ENCODE results near the gene ZGPAT. TPM values are rescaled to one million over a fixed set of nuclear protein-coding genes. Genes with fewer than 3 reads are reported as not detected.

ZGPAT gene
- total and polyA plus RNA-seq, 2 of the 8 experiments (the other 6 are each of a cell fraction or from before 2014, with no cell fraction given): 14.5 to 21.4 TPM

- Histone ChIP-seq H3K14ac (ENCODE audit: insufficient read length) (no peak overlapping the region), H2BK120ac (replicated peaks; ENCODE audit: low read depth, low read length) (no peak overlapping the region), H3K9ac (replicated peaks in 1 of 4; ENCODE audit: extremely low read depth in 1 of 4, low read depth in 3 of 4, low read length in 3 of 4) (no peak overlapping the region), H3K4me1 (replicated peaks in 1 of 4; ENCODE audit: control insufficient read depth in 3 of 4, insufficient read depth in 4 of 4, low read length in 3 of 4) (peaks cover 0 to 12% (median 6%) of the 10 kb centered on the region in 4 experiments; a peak in 4 of 7 replicates), H3K4ac (replicated peaks; ENCODE audit: insufficient read length, low read depth, low read length) (no peak overlapping the region), H2BK20ac (ENCODE audit: low read length) (no peak overlapping the region), H2BK15ac (ENCODE audit: low read length) (no peak overlapping the region), H4K5ac (ENCODE audit: insufficient read length, low read depth, low read length) (no peak overlapping the region), H3K79me2 (ENCODE audit: control insufficient read depth in 1 of 2, insufficient read depth in 2 of 2, low read length in 2 of 2) (no peaks in the 10 kb centered on the region), H3K23me2 (ENCODE audit: low read depth, low read length) (peaks cover 8% of the 10 kb centered on the region; the same call in 1 of the 2 replicates), H3K56ac (replicated peaks; ENCODE audit: insufficient read length, low read depth, low read length) (no peak overlapping the region), H2BK12ac (ENCODE audit: low read depth, low read length) (no peak overlapping the region), H3K4me2 (ENCODE audit: insufficient read depth in 1 of 2, low read depth in 2 of 2, low read length in 2 of 2) (no peak overlapping the region), H3K9me3 (ENCODE audit: insufficient read depth in 2 of 2, low read depth in 1 of 2, low read length in 1 of 2) (no peaks in the 10 kb centered on the region; a peak in 1 of 4 replicates), H3K27me3 (replicated peaks in 1 of 4; ENCODE audit: control insufficient read depth in 3 of 4, extremely low read depth in 1 of 4, insufficient read depth in 3 of 4, low read length in 3 of 4) (no peaks in the 10 kb centered on the region), H3K23ac (ENCODE audit: insufficient read length) (no peak overlapping the region), H3K79me1 (ENCODE audit: low read depth, low read length) (no peaks in the 10 kb centered on the region), H2AFZ (ENCODE audit: low read length) (no peak overlapping the region), H3K27ac (ENCODE audit: low read depth, low read length) (no peak overlapping the region), H3K36me3 (ENCODE audit: control insufficient read depth in 2 of 4, insufficient read depth in 4 of 4, low read length in 3 of 4) (peaks cover 0 to 3% (median 0%) of the 10 kb centered on the region in 4 experiments; a peak in 1 of 8 replicates), H2AK5ac (ENCODE audit: low read depth, low read length) (no peak overlapping the region), H2BK5ac (ENCODE audit: low read depth, low read length) (no peak overlapping the region), H4K20me1 (replicated peaks in 1 of 2; ENCODE audit: control insufficient read depth in 1 of 2, insufficient read depth in 2 of 2, low read length in 2 of 2) (peaks cover 0 to 12% of the 10 kb centered on the region in 2 experiments), H3K18ac (ENCODE audit: extremely low read depth, low read length) (no peak overlapping the region), H4K91ac (replicated peaks; ENCODE audit: insufficient read length, low read length) (no peak overlapping the region), H4K8ac (ENCODE audit: extremely low read depth, insufficient read depth, low read length) (no peak overlapping the region; the same call in 1 of the 2 replicates), H3K4me3 (ENCODE audit: extremely low read depth in 1 of 4, insufficient read depth in 2 of 4, low read depth in 3 of 4, low read length in 4 of 4) (no peak overlapping the region)
- FAIRE-seq (no peak), DNase-seq (ENCODE audit: low read depth in 1 of 2, low spot score in 2 of 2) (no peak)
- ChIA-PET CTCF (ENCODE audit: partially characterized antibody) (no interaction called here), POLR2A (ENCODE audit: partially characterized antibody) (interaction anchor here (0.5 to 3.5 kb wide), 6 partner anchors 9 to 278 kb away, joined by 3 to 15 read pairs (median 4); no protein-coding TSS in a partner anchor)
- WGBS, 2 experiments (ENCODE audit: extremely low coverage in 1 of 2, insufficient coverage in 1 of 2, insufficient read length in 1 of 2, insufficient replicate concordance in 2 of 2, low coverage in 1 of 2, low lambda C conversion rate in 2 of 2, missing lambda C conversion rate in 1 of 2): 98% methylated on average over 6 of the region's 10 CpGs; no CpG with 5 or more reads in 1 of the 2 experiments
- no peak for TF ChIP-seq CBX8 (IDR thresholded peaks at IDR 0.05; ENCODE audit: borderline replicate concordance, low read depth, low read length)
- no peak for TF ChIP-seq CHD2 (IDR thresholded peaks at IDR 0.05; ENCODE audit: low read length)
- TF ChIP-seq KDM1A (IDR thresholded peaks at IDR 0.05; ENCODE audit: borderline replicate concordance, low read length): no peak
- TF ChIP-seq NANOG (IDR thresholded peaks at IDR 0.05; ENCODE audit: insufficient read depth, low read depth, low read length, poor library complexity, severe bottlenecking): no peak
- TF ChIP-seq SUZ12 (IDR thresholded peaks at IDR 0.05; ENCODE audit: low read length): no peak
- no peak for TF ChIP-seq SP4 (IDR thresholded peaks at IDR 0.05; ENCODE audit: low read length)
- TF ChIP-seq E2F6 (IDR thresholded peaks at IDR 0.05): no peak
- TF ChIP-seq CREB1 (IDR thresholded peaks at IDR 0.05): no peak
- no peak for TF ChIP-seq RBBP5 (IDR thresholded peaks at IDR 0.05; ENCODE audit: borderline replicate concordance, low read depth, low read length)
- TF ChIP-seq HDAC2 (IDR thresholded peaks at IDR 0.05; ENCODE audit: borderline replicate concordance in 1 of 2, low read depth in 2 of 2, low read length in 2 of 2): no peak
- TF ChIP-seq HDAC6 (IDR thresholded peaks at IDR 0.05; ENCODE audit: low read depth, low read length): no peak
- TF ChIP-seq POLR2AphosphoS5 (IDR thresholded peaks at IDR 0.05; ENCODE audit: low read depth, low read length): no peak
- TF ChIP-seq ZNF274 (IDR thresholded peaks at IDR 0.05; ENCODE audit: borderline replicate concordance, extremely low read depth, low read length): no peak
Measured at GRCh38 chr20:63693083-63693732, 14.6 kb upstream of the ZGPAT start.

Measured in H1 (cell line).